C4-2B (cell line): ENCODE measurements around the gene URB1.

Source experiments
- H3K27ac ChIP-seq: fragments of 450-650 bp; 2 replicates; pipeline ENCODE4 v1.5.1; 2017
- ZFX ChIP-seq: fragments of 450-650 bp; IDR thresholded peaks from 2 replicates; pipeline ENCODE4 v1.6.1; 2017
- TF ChIP-seq, protein P1 (sequence below): fragments of 450-650 bp; conservative IDR thresholded peaks from 2 replicates; pipeline ENCODE4 v1.5.1; 2017; ENCODE audit warnings: mild to moderate bottlenecking

URB1 gene

DNA sequence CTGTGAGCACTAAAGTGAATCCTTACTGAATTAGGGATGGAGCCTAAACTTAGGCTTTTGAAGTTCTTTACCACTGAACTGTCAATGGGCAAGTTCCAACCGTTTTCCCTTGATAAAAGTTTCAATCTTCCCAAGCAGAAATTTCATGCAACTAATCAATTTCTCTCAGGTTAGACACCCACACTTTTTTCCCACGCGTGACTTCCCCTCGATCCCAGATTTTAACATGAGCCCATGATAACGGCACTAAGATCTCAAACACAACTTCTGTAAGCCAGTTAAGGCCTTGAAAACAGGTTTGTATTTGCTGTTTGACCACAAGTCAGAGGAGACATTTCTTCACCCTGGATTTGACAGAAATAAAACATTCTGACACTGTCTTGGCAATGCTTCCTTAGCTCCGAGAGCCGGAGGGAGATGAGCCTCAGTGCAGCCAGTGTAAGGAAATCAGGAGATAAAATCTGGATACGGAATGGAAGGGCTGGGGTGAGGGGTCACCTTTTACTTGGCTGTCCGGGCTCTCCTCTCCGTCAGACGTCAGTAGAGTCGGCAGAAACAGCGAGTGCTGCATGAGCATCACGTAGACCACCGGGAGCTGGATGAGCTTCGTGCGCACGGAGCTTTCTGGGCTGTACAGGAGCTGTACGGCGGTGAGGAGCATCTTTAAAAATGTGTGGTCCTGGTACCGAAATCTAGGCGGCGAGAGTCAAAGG is 54.4 kb downstream of the URB1 start:
- no peak for TF ChIP-seq ZFX
- TF ChIP-seq, protein P1, sequence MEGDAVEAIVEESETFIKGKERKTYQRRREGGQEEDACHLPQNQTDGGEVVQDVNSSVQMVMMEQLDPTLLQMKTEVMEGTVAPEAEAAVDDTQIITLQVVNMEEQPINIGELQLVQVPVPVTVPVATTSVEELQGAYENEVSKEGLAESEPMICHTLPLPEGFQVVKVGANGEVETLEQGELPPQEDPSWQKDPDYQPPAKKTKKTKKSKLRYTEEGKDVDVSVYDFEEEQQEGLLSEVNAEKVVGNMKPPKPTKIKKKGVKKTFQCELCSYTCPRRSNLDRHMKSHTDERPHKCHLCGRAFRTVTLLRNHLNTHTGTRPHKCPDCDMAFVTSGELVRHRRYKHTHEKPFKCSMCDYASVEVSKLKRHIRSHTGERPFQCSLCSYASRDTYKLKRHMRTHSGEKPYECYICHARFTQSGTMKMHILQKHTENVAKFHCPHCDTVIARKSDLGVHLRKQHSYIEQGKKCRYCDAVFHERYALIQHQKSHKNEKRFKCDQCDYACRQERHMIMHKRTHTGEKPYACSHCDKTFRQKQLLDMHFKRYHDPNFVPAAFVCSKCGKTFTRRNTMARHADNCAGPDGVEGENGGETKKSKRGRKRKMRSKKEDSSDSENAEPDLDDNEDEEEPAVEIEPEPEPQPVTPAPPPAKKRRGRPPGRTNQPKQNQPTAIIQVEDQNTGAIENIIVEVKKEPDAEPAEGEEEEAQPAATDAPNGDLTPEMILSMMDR, result no peak
- H3K27ac ChIP-seq, result no peak overlapping the region

DNA sequence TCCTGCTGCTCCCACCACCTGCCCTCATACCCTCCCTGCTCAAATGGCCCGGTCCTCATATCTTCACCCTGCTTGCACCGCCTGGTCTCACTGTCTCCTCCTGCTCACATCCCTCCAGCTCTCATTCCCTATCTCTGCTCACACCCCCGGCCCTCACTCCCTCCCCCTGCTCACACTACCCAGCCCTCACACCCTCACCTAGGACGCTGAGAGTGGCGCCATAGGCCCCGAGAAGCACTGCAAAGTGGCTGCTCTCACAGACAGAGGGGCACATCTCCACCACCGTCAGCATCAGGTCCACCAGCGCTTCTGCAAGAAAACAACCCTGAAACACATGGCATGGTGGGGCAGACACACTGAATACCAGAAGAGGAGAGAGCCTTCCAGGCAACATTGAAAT is 55.6 kb downstream of the URB1 start:
- no peak overlapping the region for H3K27ac ChIP-seq
- TF ChIP-seq, protein P1, result no peak
- TF ChIP-seq ZFX, result no peak

DNA sequence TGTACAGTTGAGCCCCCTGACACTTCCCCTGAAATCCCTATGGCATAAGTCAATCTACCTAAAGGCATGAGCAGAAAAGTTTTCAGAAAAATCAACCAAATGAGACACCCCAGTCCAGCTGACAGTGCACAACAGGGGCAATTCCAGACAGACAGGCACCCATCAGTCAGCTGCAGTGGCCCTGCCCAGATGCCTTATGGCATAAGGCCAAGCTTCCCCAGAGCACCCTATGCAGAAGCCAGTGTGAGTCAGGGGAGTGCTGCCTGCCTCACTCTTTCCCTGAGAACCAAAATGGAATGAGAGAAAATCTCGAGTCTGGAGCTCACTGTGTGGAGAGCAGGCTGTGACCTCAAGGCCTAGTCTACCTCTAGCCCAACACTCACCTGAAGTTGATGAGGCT is 56.1 kb downstream of the URB1 start:
- H3K27ac ChIP-seq, result no peak overlapping the region
- TF ChIP-seq, protein P1, result no peak
- TF ChIP-seq ZFX, result no peak

DNA sequence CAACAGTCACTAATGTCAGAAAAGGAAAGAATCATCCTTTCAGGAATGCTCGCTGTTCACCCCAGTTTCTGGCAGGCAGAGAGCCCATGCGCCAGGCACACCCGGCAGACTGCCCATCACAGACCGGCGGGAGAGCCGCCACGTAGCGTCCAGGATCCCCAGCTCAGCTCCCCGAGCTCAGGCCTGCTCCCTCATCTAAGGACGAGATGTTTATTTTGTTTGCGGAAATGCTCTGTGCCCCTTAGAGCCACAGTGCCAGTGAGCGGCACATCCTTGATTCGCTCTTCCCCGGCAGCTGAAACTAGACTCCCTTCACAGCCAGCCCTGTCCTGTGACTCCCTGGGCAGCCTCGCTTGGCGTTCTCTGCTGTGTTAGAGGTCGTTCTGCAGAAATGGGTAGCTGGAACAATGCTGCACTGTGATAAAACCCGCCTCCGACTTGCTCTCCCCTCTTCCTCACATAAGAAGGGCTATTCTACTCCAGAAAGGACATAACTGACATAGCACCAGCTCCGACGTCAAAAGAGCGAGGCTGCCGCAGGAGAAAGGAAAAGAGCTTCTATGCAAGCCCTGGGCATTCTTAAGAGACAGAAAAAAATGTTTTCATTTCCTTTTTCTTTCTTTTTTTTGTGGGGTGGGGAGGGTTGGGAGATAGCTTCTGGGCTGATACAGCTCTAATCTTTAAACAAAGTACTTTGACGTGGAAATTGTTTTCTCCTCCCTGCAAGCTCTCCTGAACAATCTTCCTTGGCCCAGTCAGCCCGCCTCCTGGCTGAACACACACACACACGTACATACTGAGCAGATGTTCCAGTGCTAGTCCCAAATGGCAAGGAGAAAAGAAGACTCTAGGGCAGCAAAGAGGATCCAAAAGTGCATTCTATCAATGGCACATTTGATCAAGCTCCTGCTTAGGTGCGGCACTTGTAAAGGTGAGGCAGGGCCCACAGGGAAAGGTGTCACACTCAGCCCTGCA is 56.9 kb downstream of the URB1 start:
- H3K27ac ChIP-seq, result no peak overlapping the region
- no peak for TF ChIP-seq ZFX
- TF ChIP-seq, protein P1, result no peak

DNA sequence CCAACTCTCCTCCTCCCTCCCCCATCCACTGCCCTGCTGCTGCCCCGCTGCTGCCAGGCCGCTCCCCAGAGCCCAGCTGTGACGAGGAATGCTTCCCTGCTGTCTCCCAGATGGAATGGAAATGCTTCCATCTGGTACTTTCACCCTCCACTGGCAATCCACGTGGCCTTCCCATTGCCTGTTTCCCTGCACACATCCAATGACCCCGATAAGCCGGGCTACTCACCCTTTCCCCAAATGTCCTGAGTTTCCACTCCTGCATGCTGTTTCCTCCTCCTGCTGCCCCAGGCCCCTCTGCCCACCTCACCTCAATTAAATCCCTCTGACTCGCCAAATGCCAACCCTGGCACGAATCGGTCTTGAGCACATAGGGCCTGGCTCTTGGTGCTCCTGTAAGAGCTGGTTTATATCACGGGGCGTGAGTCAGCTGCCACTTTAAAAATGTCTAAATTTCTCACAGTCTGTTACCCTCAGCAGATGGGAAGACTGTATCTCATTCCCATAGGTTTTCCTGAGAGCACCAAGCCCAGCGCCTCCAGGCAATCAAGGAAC is 57.8 kb downstream of the URB1 start:
- H3K27ac ChIP-seq, result no peak overlapping the region
- TF ChIP-seq, protein P1, result no peak
- no peak for TF ChIP-seq ZFX

DNA sequence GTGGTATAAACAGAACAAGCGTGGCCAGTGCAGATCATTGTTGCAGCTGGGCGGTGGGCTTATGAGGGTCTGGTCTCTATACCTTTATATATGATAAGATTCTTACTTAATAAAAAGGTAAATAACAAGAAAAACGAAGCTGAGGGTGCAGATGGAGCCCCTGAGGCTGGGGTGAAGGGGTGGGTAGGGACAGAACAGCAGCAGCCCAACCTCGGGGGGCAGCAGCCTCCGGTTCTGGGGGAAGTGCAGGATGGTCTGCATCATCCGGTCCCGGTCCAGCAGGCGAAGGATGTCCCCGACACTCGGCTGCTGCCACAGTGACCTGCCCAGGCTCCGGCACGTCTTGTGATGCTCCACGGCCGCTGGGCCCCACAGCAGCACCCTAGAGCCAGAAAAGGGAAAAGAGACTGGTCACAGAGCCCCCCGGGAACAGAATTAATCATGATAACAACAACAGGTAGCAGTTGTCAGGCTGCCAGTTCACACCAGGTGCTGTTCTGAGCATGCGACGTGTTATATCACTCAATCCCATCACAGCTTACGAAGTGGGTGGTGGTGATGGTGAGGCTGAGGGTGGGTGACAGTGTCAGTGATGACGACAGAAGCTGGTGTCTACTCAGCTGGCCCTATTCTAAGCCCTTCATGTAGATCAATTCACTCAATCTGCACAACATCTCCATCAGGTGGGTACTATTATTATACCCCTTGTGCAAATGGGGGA is 58.7 kb downstream of the URB1 start:
- TF ChIP-seq ZFX, result no peak
- TF ChIP-seq, protein P1, result no peak
- H3K27ac ChIP-seq, result no peak overlapping the region
